Measurements from ENCODE around the gene LIPA. TPM values are rescaled to one million over a fixed set of nuclear protein-coding genes. Genes with fewer than 3 reads are reported as not detected.

Gene LIPA
- total and polyA plus RNA-seq, 2 of the 4 experiments (the other 2 are of a cell fraction), result 23.1 to 31.9 TPM

DNA sequence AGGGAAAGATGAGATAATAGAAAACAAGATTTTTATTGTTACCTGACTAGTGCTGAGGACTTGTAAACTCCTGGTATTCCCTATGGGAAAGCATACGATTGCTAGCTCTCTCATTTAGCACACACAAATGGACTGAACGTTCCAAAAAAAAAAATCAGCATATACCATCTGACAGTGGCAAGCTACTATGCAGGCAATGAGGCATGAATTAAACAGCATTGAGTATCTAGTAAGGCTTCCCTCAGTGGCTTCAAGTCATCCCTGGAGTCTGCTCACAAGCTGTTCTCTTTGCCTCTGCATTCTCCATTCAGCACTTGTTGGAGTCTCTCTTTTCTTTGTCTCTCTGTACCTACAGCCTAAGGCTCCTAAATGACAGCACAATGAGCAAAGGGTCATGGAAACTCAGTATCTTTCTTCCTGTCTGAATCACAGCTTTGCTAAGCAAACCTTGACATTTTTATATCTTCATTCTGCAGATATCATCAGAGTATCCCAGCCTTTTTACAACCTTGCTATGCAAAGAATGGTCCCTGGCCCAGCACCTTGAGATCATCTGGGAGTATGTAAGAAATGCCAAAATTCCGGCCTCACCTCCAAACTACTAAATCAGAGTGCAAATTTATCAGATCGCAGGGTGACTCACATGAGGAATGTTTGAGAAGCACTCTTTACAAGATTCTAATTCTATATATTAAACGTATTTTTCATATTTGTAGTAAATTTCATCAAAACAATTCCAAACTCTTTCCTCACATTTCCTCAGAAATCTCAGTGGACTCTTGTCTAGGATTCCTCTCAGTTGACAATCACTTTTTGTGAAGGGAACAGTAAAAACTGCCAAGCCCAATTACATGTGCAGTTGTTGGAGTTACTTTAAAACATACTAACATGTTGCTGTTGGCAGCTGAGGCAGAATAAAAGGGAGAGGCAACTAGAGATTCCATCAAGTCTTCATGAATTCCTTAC lies 10.8 kb upstream of the LIPA start:
- intact Hi-C loops (cut with micrococcal nuclease), result no loop called here
- Histone ChIP-seq H3K9me1 (ENCODE audit: insufficient read depth, low read length) (no peaks in the 10 kb centered on the region), H3K36me3 (ENCODE audit: control insufficient read depth, insufficient read depth, low read length) (no peaks in the 10 kb centered on the region), H4K5ac (ENCODE audit: low read depth, low read length) (no peak overlapping the region), H2BK120ac (ENCODE audit: low read depth, low read length) (peak overlapping the region; percentile 3; the same call in 1 of the 2 replicates), H3K4ac (ENCODE audit: low read depth, low read length) (no peak overlapping the region), H3K4me2 (ENCODE audit: low read depth, low read length) (no peak overlapping the region; the same call in 1 of the 2 replicates), H2BK5ac (ENCODE audit: low read depth, low read length, poor library complexity, severe bottlenecking) (no peak overlapping the region), H2BK20ac (ENCODE audit: low read depth, low read length) (peak overlapping the region; percentile 30; the same call in 1 of the 2 replicates), H3K14ac (replicated peaks; ENCODE audit: low read depth, low read length) (0 out of 2 replicates have a peak overlapping the region, but pooled peaks have one; percentile 23), H3K23ac (ENCODE audit: low read depth, low read length) (no peak overlapping the region), H3K56ac (ENCODE audit: extremely low read depth, insufficient read depth, low read length) (no peak overlapping the region), H3K27ac (ENCODE audit: insufficient read depth, low read length) (no peak overlapping the region), H3K9me3 (ENCODE audit: control insufficient read depth, insufficient read depth, low read length) (no peaks in the 10 kb centered on the region), H3K4me3 (ENCODE audit: insufficient read depth, low read depth, low read length) (no peak overlapping the region), H2AK5ac (ENCODE audit: low read depth, low read length) (no peak overlapping the region), H3K27me3 (ENCODE audit: control insufficient read depth, insufficient read depth, low read length) (no peaks in the 10 kb centered on the region), H2BK15ac (ENCODE audit: low read depth, low read length) (peak overlapping the region; percentile 5; the same call in 1 of the 3 replicates), H4K20me1 (ENCODE audit: insufficient read depth, low read length) (no peaks in the 10 kb centered on the region), H4K91ac (ENCODE audit: insufficient read depth, low read depth, low read length) (no peak overlapping the region), H3K4me1 (ENCODE audit: control insufficient read depth, insufficient read depth, low read length) (peaks cover 7% of the 10 kb centered on the region), H2AK9ac (replicated peaks; ENCODE audit: low read depth, low read length, poor library complexity) (no peak overlapping the region), H3K18ac (ENCODE audit: low read depth, low read length) (no peak overlapping the region; the same call in 1 of the 2 replicates), H3K79me1 (ENCODE audit: low read depth in 1 of 2, low read length in 2 of 2) (no peaks in the 10 kb centered on the region), H3K9ac (ENCODE audit: low read depth, low read length) (no peak overlapping the region; the same call in 1 of the 2 replicates), H2AFZ (replicated peaks; ENCODE audit: low read length, poor library complexity) (no peak overlapping the region), H4K8ac (ENCODE audit: low read depth in 2 of 2, low read length in 2 of 2) (no peak overlapping the region)
- WGBS, 2 experiments (ENCODE audit: extremely low coverage in 2 of 2, insufficient read length in 1 of 2), result no CpG with 5 or more reads among the region's 5 CpGs
- CTCF ChIA-PET, result interaction anchor here (0.7 kb wide), 1 partner anchor 150 kb away, joined by 3 read pairs; no protein-coding TSS in a partner anchor
- 0 out of 2 replicates have a peak, but pooled peaks have one; percentile 10 for ATAC-seq (ENCODE audit: low read depth)
- peak; percentile 19 for DNase-seq
- in situ Hi-C loops (cut with MboI; ENCODE audit: low sequenced_read_pairs), result no loop called here
- TF ChIP-seq RAD21 (IDR thresholded peaks at IDR 0.05; ENCODE audit: low read length), result no peak
- TF ChIP-seq MXI1 (IDR thresholded peaks at IDR 0.05; ENCODE audit: borderline replicate concordance, low read depth, low read length), result no peak
- no peak for TF ChIP-seq RCOR1 (IDR thresholded peaks at IDR 0.05; ENCODE audit: insufficient replicate concordance, low read length)
- no peak for TF ChIP-seq SMC3 (IDR thresholded peaks at IDR 0.05; ENCODE audit: low read depth, low read length)
- TF ChIP-seq MAZ (IDR thresholded peaks at IDR 0.05; ENCODE audit: borderline replicate concordance, low read depth, low read length), result no peak
- TF ChIP-seq CHD1 (IDR thresholded peaks at IDR 0.05; ENCODE audit: low read depth, low read length), result no peak
- TF ChIP-seq, protein P1, sequence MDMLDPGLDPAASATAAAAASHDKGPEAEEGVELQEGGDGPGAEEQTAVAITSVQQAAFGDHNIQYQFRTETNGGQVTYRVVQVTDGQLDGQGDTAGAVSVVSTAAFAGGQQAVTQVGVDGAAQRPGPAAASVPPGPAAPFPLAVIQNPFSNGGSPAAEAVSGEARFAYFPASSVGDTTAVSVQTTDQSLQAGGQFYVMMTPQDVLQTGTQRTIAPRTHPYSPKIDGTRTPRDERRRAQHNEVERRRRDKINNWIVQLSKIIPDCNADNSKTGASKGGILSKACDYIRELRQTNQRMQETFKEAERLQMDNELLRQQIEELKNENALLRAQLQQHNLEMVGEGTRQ (IDR thresholded peaks at IDR 0.05; ENCODE audit: low read depth, low read length), result no peak
- TF ChIP-seq, protein P2, sequence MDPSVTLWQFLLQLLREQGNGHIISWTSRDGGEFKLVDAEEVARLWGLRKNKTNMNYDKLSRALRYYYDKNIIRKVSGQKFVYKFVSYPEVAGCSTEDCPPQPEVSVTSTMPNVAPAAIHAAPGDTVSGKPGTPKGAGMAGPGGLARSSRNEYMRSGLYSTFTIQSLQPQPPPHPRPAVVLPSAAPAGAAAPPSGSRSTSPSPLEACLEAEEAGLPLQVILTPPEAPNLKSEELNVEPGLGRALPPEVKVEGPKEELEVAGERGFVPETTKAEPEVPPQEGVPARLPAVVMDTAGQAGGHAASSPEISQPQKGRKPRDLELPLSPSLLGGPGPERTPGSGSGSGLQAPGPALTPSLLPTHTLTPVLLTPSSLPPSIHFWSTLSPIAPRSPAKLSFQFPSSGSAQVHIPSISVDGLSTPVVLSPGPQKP (IDR thresholded peaks at IDR 0.05; ENCODE audit: borderline replicate concordance, low read depth, low read length), result no peak
- TF ChIP-seq NFE2L2 (IDR thresholded peaks at IDR 0.05; ENCODE audit: low read depth, low read length), result no peak
- TF ChIP-seq MAFK (IDR thresholded peaks at IDR 0.05; ENCODE audit: low read depth, low read length), result no peak
- TF ChIP-seq, protein P3, sequence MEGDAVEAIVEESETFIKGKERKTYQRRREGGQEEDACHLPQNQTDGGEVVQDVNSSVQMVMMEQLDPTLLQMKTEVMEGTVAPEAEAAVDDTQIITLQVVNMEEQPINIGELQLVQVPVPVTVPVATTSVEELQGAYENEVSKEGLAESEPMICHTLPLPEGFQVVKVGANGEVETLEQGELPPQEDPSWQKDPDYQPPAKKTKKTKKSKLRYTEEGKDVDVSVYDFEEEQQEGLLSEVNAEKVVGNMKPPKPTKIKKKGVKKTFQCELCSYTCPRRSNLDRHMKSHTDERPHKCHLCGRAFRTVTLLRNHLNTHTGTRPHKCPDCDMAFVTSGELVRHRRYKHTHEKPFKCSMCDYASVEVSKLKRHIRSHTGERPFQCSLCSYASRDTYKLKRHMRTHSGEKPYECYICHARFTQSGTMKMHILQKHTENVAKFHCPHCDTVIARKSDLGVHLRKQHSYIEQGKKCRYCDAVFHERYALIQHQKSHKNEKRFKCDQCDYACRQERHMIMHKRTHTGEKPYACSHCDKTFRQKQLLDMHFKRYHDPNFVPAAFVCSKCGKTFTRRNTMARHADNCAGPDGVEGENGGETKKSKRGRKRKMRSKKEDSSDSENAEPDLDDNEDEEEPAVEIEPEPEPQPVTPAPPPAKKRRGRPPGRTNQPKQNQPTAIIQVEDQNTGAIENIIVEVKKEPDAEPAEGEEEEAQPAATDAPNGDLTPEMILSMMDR (conservative IDR thresholded peaks at IDR 0.05; ENCODE audit: low read depth, low read length), result no peak
- TF ChIP-seq BHLHE40 (IDR thresholded peaks at IDR 0.05; ENCODE audit: low read depth, low read length), result no peak
- POLR2A ChIA-PET (ENCODE audit: unreplicated experiment), result interaction anchor here (0.6 to 0.7 kb wide), 2 partner anchors 90 to 130 kb away, joined by 10 to 19 read pairs; partner anchors contain the start of gene IFIT1
- dilution Hi-C loops (cut with HindIII; ENCODE audit: low sequenced_read_pairs, unreplicated experiment), result no loop called here
- BruUV-seq (replicated peaks), result no TSS peak

All from IMR-90 (cell line).